ENCODE data around the gene MATN4.

MATN4 gene

GRCh38 chr20:45340951-45341350 lies 32.9 kb upstream of the MATN4 start:
- FAIRE-seq: no peak

GRCh38 chr20:45340236-45340847 lies 32.2 kb upstream of the MATN4 start:
- FAIRE-seq: no peak

- no peak for FAIRE-seq
Measured at GRCh38 chr20:45339799-45340198, 31.7 kb upstream of the MATN4 start.

GRCh38 chr20:45339084-45339483 lies 31.0 kb upstream of the MATN4 start:
- no peak for FAIRE-seq

- no peak for FAIRE-seq
Measured at GRCh38 chr20:45338121-45339030, 30.3 kb upstream of the MATN4 start.

- FAIRE-seq: no peak
Measured at GRCh38 chr20:45337367-45338120, 29.4 kb upstream of the MATN4 start.

- FAIRE-seq: no peak
Measured at GRCh38 chr20:45336530-45337366, 28.6 kb upstream of the MATN4 start.

GRCh38 chr20:45330476-45330875 lies 22.4 kb upstream of the MATN4 start:
- FAIRE-seq: no peak

GRCh38 chr20:45329497-45330319 lies 21.6 kb upstream of the MATN4 start:
- no peak for FAIRE-seq

GRCh38 chr20:45328451-45328850 lies 20.4 kb upstream of the MATN4 start:
- no peak for FAIRE-seq

GRCh38 chr20:45325371-45325770 lies 17.3 kb upstream of the MATN4 start:
- no peak for FAIRE-seq

- no peak for FAIRE-seq
Measured at GRCh38 chr20:45323731-45324130, 15.6 kb upstream of the MATN4 start.

- FAIRE-seq: no peak
Measured at GRCh38 chr20:45322952-45323383, 14.9 kb upstream of the MATN4 start.

- no peak for FAIRE-seq
Measured at GRCh38 chr20:45320948-45321595, 13.0 kb upstream of the MATN4 start.

- no peak for FAIRE-seq
Measured at GRCh38 chr20:45318948-45319347, 10.8 kb upstream of the MATN4 start.

- no peak for FAIRE-seq
Measured at GRCh38 chr20:45318386-45318939, 10.4 kb upstream of the MATN4 start.

- FAIRE-seq: no peak
Measured at GRCh38 chr20:45317826-45318225, 9.7 kb upstream of the MATN4 start.

GRCh38 chr20:45316150-45317080 lies 8.3 kb upstream of the MATN4 start:
- FAIRE-seq: no peak

GRCh38 chr20:45315672-45316071 lies 7.6 kb upstream of the MATN4 start:
- FAIRE-seq: no peak

GRCh38 chr20:45313943-45314342 lies 5.8 kb upstream of the MATN4 start:
- no peak for FAIRE-seq
